Measurements from ENCODE around the gene TGIF1. TPM values are rescaled to one million over a fixed set of nuclear protein-coding genes. Genes with fewer than 3 reads are reported as not detected.

Gene TGIF1
- total RNA-seq, 4 donors from 2014 or later: 33.8 to 90.8 (median 47.0) TPM

DNA sequence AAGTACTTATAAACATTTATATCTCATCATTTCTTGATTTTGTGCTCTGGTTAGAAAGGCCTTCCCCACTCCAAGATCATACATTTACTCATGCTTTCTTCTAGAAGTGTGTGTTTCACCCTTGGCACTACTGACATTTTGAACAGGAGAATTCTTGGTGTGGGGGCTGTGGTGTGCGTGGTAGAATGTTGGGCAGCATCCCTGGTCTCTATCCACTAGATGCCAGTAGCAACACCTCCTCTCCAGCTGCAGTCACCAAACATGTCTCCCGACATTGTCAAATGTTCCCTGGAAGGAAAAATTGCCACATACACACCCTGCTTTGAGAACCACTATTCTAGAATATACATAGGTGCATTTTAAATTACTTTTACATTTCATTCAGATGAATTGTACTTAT, 8.7 kb upstream of the TGIF1 start:
- H3K4me3 ChIP-seq: no peak overlapping the region
- no peaks in the 10 kb centered on the region for H3K9me3 ChIP-seq
- intact Hi-C loops (cut with DNase I; ENCODE audit: low total_unique reads) (loop anchor here (10.0 kb wide), 1 partner anchor 786 kb away; the partner anchor contains the start of gene SMCHD1), in situ Hi-C loops (cut with MboI; ENCODE audit: low sequenced_read_pairs in 4 of 4) (loop anchor here in 2 of 4 donors (10.0 kb wide), 3 partner anchors 154 to 224 kb away; no protein-coding TSS in a partner anchor)
- no peak overlapping the region for H3K27ac ChIP-seq
- no peaks in the 10 kb centered on the region for H3K4me1 ChIP-seq
- H3K36me3 ChIP-seq: no peaks in the 10 kb centered on the region
- ATAC-seq: peak in 1 of 2 donors; percentile 77
- no peaks in the 10 kb centered on the region for H3K27me3 ChIP-seq
- TF ChIP-seq POLR2A (IDR thresholded peaks at IDR 0.05): no peak
- peak; percentile 36 to 57 (median 41) for TF ChIP-seq CTCF (IDR thresholded peaks at IDR 0.05 in 4 of 5, conservative IDR thresholded peaks at IDR 0.05 in 1 of 5)
- DNase-seq: no peak

DNA sequence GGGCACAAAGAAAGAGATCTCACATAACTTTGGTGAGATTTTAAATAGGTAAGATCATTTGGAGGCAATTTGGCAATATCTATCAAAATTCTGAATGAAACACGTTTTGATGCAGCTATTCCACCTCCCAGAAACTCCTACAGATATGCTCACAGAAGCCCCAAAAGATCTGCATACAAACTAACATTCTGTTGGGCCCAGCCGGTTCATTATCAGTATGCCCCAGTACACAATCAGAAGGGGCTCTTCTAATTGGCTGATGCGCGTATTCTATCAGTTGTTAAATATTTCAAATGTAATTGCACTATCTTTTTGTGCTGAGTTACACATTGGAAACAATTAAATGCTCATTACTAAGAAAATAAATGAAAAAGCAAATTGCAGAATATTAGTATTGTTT, 7.1 kb upstream of the TGIF1 start:
- no peak for TF ChIP-seq POLR2A (IDR thresholded peaks at IDR 0.05)
- TF ChIP-seq CTCF (IDR thresholded peaks at IDR 0.05 in 4 of 5, conservative IDR thresholded peaks at IDR 0.05 in 1 of 5): no peak
- H3K27ac ChIP-seq: no peak overlapping the region
- no peaks in the 10 kb centered on the region for H3K9me3 ChIP-seq
- DNase-seq: no peak
- in situ Hi-C loops (cut with MboI; ENCODE audit: low sequenced_read_pairs in 4 of 4) (loop anchor here in 2 of 4 donors (10.0 kb wide), 3 partner anchors 152 to 222 kb away; no protein-coding TSS in a partner anchor), intact Hi-C loops (cut with DNase I; ENCODE audit: low total_unique reads) (loop anchor here (10.0 kb wide), 1 partner anchor 788 kb away; the partner anchor contains the start of gene SMCHD1)
- H3K4me1 ChIP-seq: peaks cover 4 to 6% of the 10 kb centered on the region in 2 donors
- no peaks in the 10 kb centered on the region for H3K27me3 ChIP-seq
- H3K36me3 ChIP-seq: no peaks in the 10 kb centered on the region
- no peak overlapping the region for H3K4me3 ChIP-seq
- no peak for ATAC-seq

DNA sequence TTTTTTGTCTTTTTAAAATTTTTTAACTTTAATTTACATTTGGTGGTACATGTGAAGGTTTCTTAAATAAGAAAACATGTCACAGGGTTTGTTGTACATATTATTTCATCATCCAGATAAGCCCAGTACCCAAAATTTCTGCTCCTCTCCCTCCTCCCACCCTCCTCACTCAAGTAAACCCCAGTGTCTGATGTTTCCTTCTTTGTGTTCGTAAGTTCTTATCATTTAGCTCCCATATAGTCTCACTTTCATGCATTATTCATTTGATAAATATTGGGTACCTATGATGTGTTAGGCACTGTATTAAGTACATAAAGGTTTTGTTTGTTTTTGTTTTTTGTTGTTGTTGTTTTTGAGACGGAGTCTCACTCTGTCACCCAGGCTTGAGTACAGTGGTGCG, 5.7 kb upstream of the TGIF1 start:
- no peak overlapping the region for H3K27ac ChIP-seq
- peaks cover 4 to 6% of the 10 kb centered on the region in 2 donors for H3K4me1 ChIP-seq
- H3K4me3 ChIP-seq: no peak overlapping the region
- DNase-seq: no peak
- no peaks in the 10 kb centered on the region for H3K9me3 ChIP-seq
- no peaks in the 10 kb centered on the region for H3K36me3 ChIP-seq
- in situ Hi-C loops (cut with MboI; ENCODE audit: low sequenced_read_pairs in 4 of 4) (loop anchor here in 2 of 4 donors (10.0 kb wide), 3 partner anchors 151 to 221 kb away; no protein-coding TSS in a partner anchor), intact Hi-C loops (cut with DNase I; ENCODE audit: low total_unique reads) (loop anchor here (10.0 kb wide), 1 partner anchor 789 kb away; the partner anchor contains the start of gene SMCHD1)
- TF ChIP-seq CTCF (IDR thresholded peaks at IDR 0.05 in 4 of 5, conservative IDR thresholded peaks at IDR 0.05 in 1 of 5): no peak
- TF ChIP-seq POLR2A (IDR thresholded peaks at IDR 0.05): no peak
- no peak for ATAC-seq
- no peaks in the 10 kb centered on the region for H3K27me3 ChIP-seq

GRCh38 chr18:3444954-3445353, 5.0 kb upstream of the TGIF1 start:
- DNase-seq (no peak), ATAC-seq (no peak)
- intact Hi-C loops (cut with DNase I; ENCODE audit: low total_unique reads) (loop anchor here (10.0 kb wide), 1 partner anchor 790 kb away; the partner anchor contains the start of gene SMCHD1), in situ Hi-C loops (cut with MboI; ENCODE audit: low sequenced_read_pairs in 4 of 4) (loop anchor here in 2 of 4 donors (10.0 kb wide), 3 partner anchors 150 to 220 kb away; no protein-coding TSS in a partner anchor)
- no peaks in the 10 kb centered on the region for H3K36me3 ChIP-seq
- H3K27me3 ChIP-seq: no peaks in the 10 kb centered on the region
- H3K4me1 ChIP-seq: peaks cover 4 to 6% of the 10 kb centered on the region in 2 donors
- H3K27ac ChIP-seq: no peak overlapping the region
- H3K4me3 ChIP-seq: no peak overlapping the region
- TF ChIP-seq POLR2A (IDR thresholded peaks at IDR 0.05) (no peak), CTCF (IDR thresholded peaks at IDR 0.05 in 4 of 5, conservative IDR thresholded peaks at IDR 0.05 in 1 of 5) (no peak)
- no peaks in the 10 kb centered on the region for H3K9me3 ChIP-seq

Data from gastrocnemius medialis (tissue), 4 donors.